NCI-H774 (cell line): Measurements from ENCODE around the gene MAML2.

ENCODE experiments used
- DNase-seq: peaks from one replicate; lab custom pipeline; 2025; lab: John Stamatoyannopoulos, UW

MAML2 gene

DNA sequence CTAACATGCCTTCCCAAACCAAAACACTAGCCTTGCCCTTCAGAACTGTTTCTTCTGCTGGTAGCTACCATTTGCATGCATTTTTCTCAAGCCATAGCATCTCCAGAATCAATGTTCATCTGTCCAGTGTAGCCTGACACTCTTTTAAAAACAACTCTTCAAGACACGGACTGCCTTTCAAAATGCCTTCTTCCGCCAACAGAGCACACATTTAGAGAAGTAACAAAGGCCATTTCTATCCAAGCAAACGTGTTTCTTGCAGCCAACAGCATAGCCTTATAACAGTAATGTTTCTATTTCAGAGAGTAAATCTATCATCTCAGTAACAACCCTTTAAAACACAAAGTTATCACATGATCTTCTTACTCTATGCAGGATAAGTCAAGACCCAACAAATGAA is 275.8 kb downstream of the MAML2 start:
- no peak for DNase-seq

DNA sequence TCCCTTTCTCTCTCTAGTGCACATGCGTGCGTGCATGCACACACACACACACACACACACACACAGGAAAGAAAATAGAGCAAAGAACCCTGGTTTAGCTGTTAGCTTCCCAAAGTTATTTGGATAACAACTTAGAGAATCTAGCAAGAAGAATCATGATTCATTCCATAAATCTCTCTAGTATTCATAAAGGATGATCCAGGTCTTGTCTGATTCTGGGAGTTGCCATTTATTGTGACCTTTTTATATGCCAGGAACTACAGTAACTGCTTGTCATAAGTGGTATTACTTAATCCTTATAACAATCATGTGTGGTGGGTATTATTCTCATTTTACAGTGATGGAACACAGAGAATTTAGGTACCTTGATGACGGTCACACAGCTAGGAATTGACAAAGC is 277.6 kb downstream of the MAML2 start:
- no peak for DNase-seq

GRCh38 chr11:96063886-96064285 is 279.1 kb downstream of the MAML2 start:
- no peak for DNase-seq

- DNase-seq = no peak
Measured at GRCh38 chr11:96063053-96063452, 279.9 kb downstream of the MAML2 start.

- no peak for DNase-seq
Measured at GRCh38 chr11:96062134-96062533, 280.9 kb downstream of the MAML2 start.

DNA sequence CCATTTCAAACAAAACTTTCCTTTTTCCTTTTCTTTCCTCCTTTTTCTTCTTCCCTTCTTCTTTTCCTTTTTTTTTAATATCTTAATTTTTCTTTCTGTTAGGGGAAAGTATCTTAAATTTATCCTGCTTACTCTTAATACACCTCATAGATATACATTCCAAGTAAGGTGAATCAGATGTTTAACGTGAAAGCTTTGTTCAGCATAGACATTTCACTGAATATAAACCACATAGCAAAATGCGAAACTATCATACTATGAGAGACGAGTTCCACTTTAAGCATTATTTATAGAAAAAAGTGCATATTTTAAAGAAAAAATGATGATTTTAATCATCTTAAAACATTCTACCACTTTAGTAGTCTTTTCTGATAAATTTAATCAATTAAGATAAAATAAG is 281.3 kb downstream of the MAML2 start:
- DNase-seq = no peak

DNA sequence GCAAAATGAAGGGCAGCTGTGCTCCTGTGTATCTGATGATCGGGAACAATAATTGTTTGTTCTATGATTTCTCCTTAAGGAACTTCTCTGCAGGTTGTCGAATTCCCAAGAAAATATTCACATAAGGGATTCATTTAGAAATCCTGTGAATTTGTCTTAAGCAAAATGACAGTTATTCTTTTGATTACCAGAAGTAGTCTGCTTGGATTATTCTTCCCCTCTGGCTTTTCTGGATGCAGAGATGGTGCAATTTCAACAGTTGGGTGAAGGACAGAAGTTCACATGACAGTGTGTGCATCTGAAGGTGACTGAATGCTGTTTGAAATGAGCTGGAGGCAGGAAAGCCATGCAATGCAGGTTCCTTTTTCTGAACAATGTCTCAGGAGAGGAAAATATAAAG is 281.9 kb downstream of the MAML2 start:
- DNase-seq = no peak

- DNase-seq = no peak
Measured at GRCh38 chr11:96057502-96057901, 285.5 kb downstream of the MAML2 start.

DNA sequence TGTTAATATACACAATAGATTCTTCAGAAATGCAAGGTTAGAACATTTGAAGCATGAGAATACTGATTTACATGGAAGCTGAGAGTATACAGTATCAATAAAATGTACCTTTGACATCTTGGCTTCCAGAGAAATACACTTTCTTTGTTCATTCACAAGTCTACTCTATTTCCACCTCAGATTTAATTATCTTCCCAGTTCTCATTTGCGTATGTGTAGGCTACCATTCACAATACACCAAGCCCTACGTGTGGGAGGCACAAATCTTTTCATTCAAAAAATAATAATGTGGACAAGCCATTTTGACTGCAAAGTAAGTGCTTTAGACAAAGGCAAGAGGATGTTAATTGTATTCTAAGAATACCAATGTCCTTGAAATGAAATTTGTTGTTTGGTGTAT is 286.4 kb downstream of the MAML2 start:
- no peak for DNase-seq

DNA sequence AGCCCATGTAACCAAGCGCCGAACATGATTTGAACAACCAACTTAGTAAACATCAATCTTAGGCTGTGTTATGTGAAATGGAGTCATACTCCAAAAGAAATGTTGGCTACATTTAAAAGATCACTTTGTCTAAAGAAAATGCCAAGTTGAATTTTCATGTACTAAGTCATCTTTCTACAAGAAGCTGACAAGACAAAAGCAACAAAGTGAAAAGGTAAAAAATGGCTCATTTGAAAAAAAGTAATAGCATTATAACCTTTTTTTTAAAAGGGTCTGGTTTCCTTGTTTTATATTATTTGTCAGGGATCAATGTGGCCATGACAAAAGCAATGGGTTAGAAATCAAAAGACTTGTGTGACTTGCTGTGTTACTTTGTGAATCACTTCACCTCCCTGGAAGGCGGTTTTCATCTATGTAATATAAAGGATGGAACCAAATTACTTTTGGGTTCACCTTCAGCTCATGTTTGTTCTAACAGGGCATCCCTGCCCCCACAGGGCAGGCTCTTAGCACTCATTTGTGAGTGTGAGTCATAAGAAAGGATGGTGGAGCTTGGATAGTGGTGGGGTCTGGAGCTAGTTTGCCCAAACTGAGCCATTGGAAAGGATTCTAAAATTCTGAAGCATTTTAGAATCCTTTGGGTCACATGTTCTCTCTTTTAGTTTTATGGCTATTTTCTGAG is 287.1 kb downstream of the MAML2 start:
- no peak for DNase-seq

DNA sequence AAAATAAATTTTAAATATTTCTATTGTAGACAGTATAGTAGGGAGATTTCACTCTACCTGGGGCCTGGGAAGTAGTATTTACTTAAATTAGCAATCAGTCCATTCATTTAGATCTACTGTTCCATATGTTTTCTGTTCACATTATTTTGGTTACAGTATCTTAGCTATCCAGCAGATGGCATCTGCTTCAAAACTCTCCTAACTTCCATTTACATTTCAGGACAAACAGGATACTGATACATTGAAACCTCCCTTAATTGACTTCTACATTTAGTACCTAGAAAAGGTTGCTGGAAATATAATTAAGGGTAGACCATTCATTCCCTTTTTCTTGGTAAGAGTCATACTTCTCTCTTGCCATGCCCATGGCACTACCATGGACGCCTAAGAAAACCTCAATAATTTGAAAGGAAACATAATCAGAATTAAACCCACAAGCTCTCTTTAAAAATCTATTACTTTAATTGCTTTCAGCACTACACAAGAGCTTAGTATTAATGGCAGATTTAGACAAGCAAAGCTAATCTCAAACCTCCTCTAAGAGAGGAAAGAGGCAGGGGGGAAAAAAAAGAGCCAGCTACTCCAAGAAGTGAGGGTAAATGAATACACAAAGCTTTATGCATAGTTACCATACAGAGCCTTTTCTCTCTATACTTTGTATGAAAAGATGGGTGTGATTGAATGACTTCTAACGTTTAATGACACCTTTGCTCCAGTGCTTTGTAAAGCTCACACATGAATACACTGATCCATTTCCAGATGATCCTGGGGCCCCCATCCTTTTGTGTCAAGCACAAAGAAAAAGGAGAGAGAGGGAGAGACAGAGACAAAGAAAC is 287.9 kb downstream of the MAML2 start:
- peak; percentile 30 for DNase-seq

DNA sequence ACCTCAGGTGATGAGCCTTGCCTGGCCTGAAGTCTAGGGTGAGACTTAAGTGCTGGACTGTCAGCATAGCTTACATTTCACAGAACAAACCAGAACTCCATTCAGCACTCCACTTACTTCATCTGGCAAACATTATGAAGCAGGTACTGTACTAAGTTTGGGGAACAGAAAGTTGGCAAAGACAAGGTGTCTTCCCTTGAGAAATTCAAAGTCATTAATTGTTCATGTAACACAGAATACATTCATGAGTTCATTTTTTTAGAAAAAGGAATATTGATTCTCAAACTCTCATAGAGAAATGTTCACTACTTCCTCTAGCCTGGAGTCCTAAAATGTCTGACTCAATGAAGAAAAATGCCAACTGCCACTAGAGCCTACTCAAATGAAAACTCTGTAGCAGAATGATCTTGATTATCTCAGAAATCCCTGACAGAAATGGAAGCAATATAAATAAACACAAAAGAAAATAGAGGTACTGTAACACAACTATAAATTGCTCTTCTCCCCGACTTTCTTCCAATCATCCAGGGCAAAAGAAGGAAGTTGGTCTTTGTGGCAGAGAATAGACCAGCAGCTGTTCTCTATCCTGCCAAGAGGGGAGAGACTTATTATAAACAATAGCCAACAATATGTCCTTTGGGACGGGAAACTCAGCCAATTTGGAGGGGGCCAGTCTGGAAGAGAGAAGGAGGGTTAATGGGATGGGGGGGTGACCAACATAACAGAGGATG is 289.9 kb downstream of the MAML2 start:
- DNase-seq = no peak

DNA sequence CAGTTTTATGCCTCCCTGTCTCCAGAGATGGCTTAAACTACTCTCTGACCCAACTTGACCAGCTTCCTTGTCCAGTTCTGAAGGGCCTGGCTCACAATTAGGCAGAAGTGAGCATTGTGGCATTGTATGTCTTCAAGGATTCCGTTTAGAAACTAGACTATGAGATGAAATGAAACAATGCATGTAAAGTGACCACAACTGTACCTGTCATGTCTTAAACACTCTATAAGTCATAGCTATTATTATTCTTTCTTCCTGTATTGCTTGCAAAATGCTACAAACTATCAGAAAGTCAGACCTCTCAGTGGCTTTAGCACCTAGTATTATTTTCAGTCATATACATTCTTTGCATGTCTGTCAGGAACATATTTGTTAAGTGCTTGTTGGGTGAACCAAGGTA is 291.2 kb downstream of the MAML2 start:
- no peak for DNase-seq

DNA sequence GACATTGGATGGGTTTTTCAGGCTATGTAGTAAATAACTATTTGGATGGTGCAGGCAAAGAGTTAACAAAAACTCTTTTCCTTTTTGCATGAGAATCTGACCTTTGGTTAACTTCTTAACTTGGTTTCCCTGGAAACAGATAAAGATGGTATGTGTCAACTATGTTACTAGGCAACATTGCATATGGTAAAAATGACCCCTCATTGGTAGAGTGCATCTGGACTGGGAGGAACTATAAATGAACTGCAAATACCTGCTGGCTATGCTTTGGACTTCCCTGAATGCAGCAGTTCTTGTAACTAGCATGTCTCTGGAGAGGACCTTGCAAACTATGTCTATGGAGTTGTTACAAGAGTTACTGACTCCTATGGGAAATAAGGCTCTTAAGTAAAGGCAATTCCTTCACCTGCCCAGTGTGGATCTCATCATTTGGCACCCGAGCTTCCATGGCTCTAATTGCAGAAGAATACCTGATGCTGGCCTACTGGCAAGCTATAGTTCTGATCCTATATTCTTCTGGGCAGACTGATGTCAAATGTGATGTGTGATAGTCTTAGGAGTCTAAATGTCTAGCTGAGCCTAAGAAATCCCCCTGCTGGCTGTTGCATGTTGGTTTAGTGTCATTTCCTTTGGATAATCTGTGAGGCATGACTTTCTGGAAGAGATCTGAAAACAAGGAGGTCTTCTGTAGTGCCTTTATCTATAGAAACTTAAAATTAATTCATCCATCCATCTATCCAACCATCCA is 292.4 kb downstream of the MAML2 start:
- DNase-seq = no peak

- no peak for DNase-seq
Measured at GRCh38 chr11:96049426-96049825, 293.6 kb downstream of the MAML2 start.

- DNase-seq = peak; percentile 9
Measured at GRCh38 chr11:96045622-96046456, 297.2 kb downstream of the MAML2 start.

DNA sequence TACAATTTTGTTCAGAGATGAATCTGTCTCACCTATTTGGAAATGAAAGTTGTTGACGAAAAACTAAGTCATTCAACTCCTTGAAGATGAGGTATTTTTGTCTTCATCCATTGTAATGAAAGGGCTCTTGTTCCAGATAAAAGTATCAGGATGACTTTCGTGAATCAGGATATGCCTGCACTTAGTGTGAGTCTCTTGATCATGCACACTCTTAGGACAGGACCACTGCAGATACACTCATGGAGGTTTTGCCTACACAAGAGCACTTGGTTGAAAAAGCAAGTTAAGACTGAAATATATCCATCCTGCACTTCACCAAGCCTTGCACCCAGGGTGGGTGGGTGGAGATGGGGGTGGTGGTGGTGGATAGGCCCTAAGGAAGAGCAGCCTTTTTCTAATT is 298.2 kb downstream of the MAML2 start:
- no peak for DNase-seq

DNA sequence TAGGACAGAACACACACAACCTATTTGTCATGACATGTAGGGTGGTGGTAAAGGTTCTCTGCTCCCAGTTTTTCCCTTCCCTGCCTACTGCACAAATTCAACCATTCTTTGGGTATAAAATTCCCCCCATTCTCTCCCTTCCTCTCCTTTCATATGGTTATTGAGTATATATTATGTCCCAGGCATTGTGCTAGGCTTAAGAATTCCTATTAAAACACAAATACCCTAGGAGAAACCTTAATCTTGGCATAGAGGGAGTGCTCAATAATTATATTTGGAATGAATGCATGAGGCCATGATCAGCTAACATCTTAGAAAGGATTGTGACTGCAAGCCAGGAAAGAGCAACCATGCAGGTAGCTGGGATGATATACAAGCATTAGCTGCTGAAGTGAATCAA is 298.7 kb downstream of the MAML2 start:
- no peak for DNase-seq

DNA sequence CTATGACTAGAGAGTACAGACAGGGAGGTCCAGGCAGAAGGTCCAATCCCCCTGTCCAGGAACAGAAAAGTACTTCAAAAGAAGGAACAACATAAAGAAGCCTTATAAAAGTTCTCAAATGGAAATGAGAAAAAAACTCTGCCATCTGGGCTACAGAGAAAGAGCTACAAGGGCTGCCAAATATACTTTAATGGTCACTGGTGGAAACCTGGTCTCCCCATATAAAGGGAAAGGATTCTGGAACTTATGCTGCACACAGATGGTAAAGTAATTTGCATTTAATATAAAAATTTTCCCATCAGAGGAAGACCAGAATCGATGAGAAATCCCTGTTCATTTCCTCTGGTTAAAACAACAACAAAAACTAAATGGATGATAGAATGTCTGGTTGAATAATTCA is 299.7 kb downstream of the MAML2 start:
- no peak for DNase-seq

- DNase-seq = no peak
Measured at GRCh38 chr11:96038046-96038445, 304.9 kb downstream of the MAML2 start.

DNA sequence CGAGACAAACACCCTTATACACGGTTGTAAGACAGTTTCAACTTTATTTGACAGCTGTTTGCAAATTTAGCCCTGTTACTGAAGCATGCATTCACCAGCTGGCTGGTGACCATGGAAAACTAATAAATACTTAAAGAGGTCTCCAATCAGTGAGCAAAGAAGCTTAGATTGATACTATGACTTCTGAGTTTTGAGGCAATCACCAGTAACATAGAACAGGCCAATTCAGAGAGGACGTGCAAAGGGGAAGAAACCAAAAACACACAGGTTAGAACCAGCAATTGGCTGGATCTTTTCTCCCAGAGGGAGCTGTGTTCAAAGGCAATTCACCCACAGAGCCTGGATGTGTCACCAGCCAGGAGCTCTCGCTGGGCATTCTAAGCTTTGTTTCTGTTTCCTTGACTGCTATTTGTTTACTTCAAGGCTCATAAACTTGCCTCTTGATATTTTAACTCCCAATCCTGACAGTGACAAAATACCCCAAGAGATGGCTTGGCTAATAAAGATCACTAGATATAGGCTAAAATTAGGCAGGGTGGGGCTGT is 305.5 kb downstream of the MAML2 start:
- DNase-seq = peak; percentile 24
